ENCODE results near the gene MEIS3.
"Not testable (repeated sequence)": the region's sequence is repeated elsewhere in the genome, so short reads cannot be mapped to it uniquely, and the experiment has no call there.

The MEIS3 gene

DNA sequence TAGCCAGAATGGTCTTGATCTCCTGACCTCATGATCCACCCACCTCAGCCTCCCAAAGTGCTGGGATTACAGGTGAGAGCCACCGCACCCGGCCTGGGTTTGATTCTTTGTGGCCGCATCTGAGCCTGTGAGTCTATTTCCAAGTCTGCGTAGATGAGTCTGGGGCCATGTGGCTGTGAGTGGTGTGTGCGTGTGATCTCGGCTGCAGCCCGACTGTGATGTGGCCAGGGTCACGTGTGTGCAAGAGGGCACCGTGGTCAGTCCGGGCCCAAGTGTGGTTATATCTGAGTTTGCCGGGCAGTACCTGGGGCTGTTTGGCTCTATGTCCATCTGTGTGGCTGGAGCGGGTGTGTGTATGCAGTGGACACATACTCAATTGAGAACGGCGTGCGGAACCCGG lies 5.4 kb downstream of the MEIS3 start:
- TF ChIP-seq CTCF (conservative IDR thresholded peaks at IDR 0.05), result no peak

DNA sequence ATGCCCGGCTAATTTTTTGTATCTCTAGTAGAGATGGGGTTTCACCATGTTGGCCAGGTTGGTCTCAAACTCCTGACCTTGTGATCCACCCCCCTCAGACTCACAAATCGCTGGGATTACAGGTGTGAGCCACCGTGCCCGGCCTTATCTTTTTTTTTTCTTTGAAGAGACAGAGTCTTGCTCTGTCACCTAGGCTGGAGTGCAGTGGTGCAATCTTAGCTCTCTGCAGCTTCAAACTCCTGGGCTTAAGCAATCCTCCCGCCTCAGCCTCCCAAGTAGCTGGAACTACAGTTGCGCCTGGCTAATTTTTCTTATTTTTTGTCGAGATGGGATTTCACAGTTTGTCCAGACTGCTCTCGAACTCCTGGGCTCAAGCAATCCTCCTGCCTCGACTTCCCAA lies 7.6 kb downstream of the MEIS3 start:
- not testable (repeated sequence) for H3K27ac ChIP-seq

More for the DNA sequence above, 5.4 kb downstream of the MEIS3 start:
- no peak overlapping the region for H3K27ac ChIP-seq

DNA sequence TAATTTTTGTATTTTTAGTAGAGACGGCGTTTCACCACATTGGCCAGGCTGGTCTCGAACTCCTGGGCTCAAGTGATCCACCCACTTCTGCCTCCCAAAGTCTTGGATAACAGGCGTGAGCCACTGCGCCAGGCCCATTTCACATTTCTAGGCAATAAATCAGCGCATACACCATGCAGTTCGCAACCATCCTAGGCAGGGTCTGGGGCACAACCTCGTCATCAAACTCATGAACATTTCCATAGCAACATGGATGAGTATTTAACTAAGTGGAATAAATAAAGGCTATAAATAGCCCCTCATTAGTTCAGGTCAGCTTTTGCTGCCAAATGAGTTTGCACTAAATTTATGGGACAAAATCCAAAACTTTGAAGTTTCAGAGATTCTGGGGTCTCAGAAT lies 8.2 kb downstream of the MEIS3 start:
- H3K27ac ChIP-seq, result no peak overlapping the region
- TF ChIP-seq ZFX (IDR thresholded peaks at IDR 0.05) (no peak), CTCF (conservative IDR thresholded peaks at IDR 0.05) (no peak)

DNA sequence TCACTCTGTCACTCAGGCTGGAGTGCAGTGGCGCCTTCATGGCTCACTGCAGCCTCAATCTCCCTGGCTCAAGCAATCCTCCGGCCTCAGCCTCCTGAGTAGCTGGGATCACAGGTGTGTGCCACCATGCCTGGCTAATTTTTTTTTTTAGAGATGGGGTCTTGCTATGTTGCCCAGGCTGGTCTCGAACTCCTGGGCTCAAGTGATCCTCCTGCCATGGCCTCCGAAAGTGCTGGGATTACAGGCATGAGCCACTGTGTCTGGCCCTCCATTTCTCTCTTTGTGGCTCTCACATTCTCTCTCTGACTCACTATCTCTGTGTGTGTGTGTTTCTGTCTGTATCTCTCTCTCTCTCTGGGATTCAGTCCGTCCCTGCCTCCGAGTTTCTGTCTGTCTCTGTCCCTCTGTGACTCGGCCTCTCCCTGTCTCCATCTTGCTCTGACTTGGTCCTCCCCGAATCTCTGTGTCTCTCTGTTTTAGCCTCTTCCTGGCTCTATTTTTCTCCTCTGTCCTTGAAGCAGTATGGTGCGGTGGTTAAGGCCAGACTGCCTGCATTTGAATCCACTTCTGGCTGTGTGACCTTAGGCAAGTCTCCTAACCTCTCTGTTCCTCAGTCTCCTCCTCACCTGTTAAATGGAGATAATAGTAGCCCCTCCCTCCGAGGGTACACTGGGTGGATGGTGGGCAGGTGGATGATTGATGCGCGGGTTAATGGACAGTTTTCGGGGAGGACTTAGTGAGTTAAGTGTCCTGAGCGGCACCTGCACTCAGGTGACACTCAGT lies 11.0 kb downstream of the MEIS3 start:
- TF ChIP-seq ZFX (IDR thresholded peaks at IDR 0.05) (no peak), CTCF (conservative IDR thresholded peaks at IDR 0.05) (no peak)

GRCh38 chr19:47407417-47407774 lies 11.9 kb downstream of the MEIS3 start:
- no peak overlapping the region for H3K27ac ChIP-seq
- no peak for TF ChIP-seq CTCF (conservative IDR thresholded peaks at IDR 0.05)
- TF ChIP-seq ZFX (IDR thresholded peaks at IDR 0.05), result no peak

More for the DNA sequence above, 11.0 kb downstream of the MEIS3 start:
- H3K27ac ChIP-seq, result no peak overlapping the region

DNA sequence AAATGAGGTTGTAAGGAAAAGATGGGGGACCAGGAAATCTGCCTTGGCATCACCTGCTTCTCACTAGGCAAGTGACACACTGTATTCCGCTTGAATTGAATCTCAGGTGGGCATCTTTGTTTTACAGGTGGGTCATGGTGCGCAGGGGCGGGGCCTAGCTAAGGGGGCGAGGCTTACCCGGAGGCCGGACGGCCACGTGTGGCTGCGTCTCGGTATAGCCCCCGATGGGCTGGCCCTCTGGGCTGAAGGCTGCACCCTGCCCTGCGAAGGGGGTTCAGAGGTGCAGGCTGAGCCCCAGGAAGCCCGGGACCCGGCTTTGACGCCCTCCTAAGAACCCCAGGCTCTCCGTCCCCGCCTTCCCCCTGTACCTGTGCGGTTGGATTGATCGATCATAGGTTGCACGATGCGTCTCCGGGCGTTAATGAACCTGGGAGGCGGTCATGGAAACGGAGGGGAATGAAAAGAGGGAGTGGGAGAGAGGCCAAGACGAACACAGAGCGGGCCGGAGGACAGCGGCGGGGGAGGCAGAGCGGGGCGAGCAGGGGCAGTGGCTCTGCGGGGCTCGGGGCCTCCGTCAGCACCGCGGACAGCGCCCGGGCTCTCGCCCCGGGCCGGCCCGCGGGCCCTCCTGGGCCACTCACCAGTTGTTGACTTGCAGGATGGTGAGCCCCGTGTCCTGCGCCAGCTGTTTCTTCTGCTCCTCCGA lies 12.5 kb downstream of the MEIS3 start:
- no peak overlapping the region for H3K27ac ChIP-seq
- TF ChIP-seq CTCF (conservative IDR thresholded peaks at IDR 0.05), result no peak
- TF ChIP-seq ZFX (IDR thresholded peaks at IDR 0.05), result no peak

DNA sequence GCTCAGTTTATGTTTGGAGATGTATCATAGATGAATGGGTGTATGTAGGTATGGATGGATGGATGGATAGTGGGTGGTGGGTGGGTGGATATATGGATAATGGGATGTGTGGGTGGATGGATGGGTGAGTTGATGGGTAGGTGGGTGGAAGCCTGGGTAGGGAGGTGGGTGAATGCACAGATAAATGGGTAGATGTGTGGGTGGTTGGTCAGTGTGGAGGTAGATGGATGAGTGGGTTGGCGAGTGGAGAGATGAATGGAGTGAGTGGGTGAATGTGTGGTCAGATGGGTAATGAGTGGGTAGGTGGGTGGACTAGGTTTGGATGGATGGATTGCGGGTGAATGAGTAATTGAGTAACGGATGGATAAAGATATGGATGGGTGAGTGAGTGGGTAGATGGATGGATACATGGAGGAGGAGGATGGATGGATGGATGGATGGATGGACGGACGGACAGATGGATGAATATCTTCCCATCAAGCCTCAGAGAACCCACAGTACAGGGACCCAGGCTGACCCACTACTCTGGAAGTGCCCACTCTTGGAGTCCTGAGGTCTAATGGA lies 13.4 kb downstream of the MEIS3 start:
- no peak for TF ChIP-seq ZFX (IDR thresholded peaks at IDR 0.05)
- no peak for TF ChIP-seq CTCF (conservative IDR thresholded peaks at IDR 0.05)
- no peak overlapping the region for H3K27ac ChIP-seq

Measured in C4-2B (cell line).